Fibroblast of the conjunctiva (primary cell): Measurements from ENCODE around the gene ANKMY1.

Experiments used
- DNase-seq: peaks from one replicate; pipeline ENCODE4 v3.0.0-alpha.2; 2010; ENCODE audit warnings: low read depth

ANKMY1 gene

GRCh38 chr2:240594511-240595380 lies 37.0 kb upstream of the ANKMY1 start:
- DNase-seq, result no peak

GRCh38 chr2:240593703-240594451 lies 36.1 kb upstream of the ANKMY1 start:
- DNase-seq, result no peak

GRCh38 chr2:240593026-240593702 lies 35.4 kb upstream of the ANKMY1 start:
- DNase-seq, result no peak

GRCh38 chr2:240591784-240592183 lies 34.0 kb upstream of the ANKMY1 start:
- no peak for DNase-seq

- no peak for DNase-seq
Observed at GRCh38 chr2:240591226-240591625, 33.4 kb upstream of the ANKMY1 start.

- no peak for DNase-seq
Observed at GRCh38 chr2:240590681-240591111, 32.9 kb upstream of the ANKMY1 start.

GRCh38 chr2:240589850-240590525 lies 32.2 kb upstream of the ANKMY1 start:
- DNase-seq, result no peak

GRCh38 chr2:240589375-240589774 lies 31.6 kb upstream of the ANKMY1 start:
- no peak for DNase-seq

- no peak for DNase-seq
Observed at GRCh38 chr2:240588669-240589068, 30.9 kb upstream of the ANKMY1 start.

GRCh38 chr2:240588006-240588655 lies 30.3 kb upstream of the ANKMY1 start:
- no peak for DNase-seq

- DNase-seq, result no peak
Observed at GRCh38 chr2:240586919-240587800, 29.4 kb upstream of the ANKMY1 start.

GRCh38 chr2:240586198-240586918 lies 28.6 kb upstream of the ANKMY1 start, which contains the start of gene CAPN10:
CAPN10 (plus strand) TSS chr2:240586734; CDS start chr2:240586912, 178 bp downstream.
- peak; percentile 86 for DNase-seq

GRCh38 chr2:240585681-240586197 lies 28.0 kb upstream of the ANKMY1 start:
- DNase-seq, result no peak

- DNase-seq, result no peak
Observed at GRCh38 chr2:240585101-240585500, 27.3 kb upstream of the ANKMY1 start.

- DNase-seq, result no peak
Observed at GRCh38 chr2:240584486-240585031, 26.8 kb upstream of the ANKMY1 start.

- no peak for DNase-seq
Observed at GRCh38 chr2:240583774-240584173, 26.0 kb upstream of the ANKMY1 start.

- DNase-seq, result no peak
Observed at GRCh38 chr2:240582781-240583180, 25.0 kb upstream of the ANKMY1 start.

GRCh38 chr2:240581811-240582210 lies 24.0 kb upstream of the ANKMY1 start:
- no peak for DNase-seq
